H7 (cell line): ENCODE results near the gene MYCL. TPM values are rescaled to one million over a fixed set of nuclear protein-coding genes. Genes with fewer than 3 reads are reported as not detected.
"Not testable (repeated sequence)": the region's sequence is repeated elsewhere in the genome, so short reads cannot be mapped to it uniquely, and the experiment has no call there.

ENCODE experiments used
- DNase-seq: peaks from one replicate; pipeline ENCODE4 v3.0.0; 2012
- H3K27me3 ChIP-seq: 2 replicates; pipeline ENCODE4 v1.6.0; 2011; ENCODE audit warnings: mild to moderate bottlenecking, low read length; ENCODE audit not compliant: control insufficient read depth, insufficient read depth
- H3K36me3 ChIP-seq: replicated peaks from 2 replicates; pipeline ENCODE4 v1.5.1; 2011; ENCODE audit warnings: low read length; ENCODE audit not compliant: control insufficient read depth, insufficient read depth
- H3K4me3 ChIP-seq: 2 replicates; pipeline ENCODE4 v1.5.1; 2011; ENCODE audit warnings: low read depth, mild to moderate bottlenecking, control low read depth, low read length, moderate library complexity; ENCODE audit not compliant: insufficient read depth
- total RNA-seq: library from RNA; depleted of rRNA; stranded (reverse); fragments of >200 nt; shearing (Covaris generic); gene quantifications from 2 replicates; pipeline ENCODE4 v1.2.3, GENCODE V29; 2014

The MYCL gene
- total RNA-seq, 1 experiment from 2014 or later, result 49.0 TPM

DNA sequence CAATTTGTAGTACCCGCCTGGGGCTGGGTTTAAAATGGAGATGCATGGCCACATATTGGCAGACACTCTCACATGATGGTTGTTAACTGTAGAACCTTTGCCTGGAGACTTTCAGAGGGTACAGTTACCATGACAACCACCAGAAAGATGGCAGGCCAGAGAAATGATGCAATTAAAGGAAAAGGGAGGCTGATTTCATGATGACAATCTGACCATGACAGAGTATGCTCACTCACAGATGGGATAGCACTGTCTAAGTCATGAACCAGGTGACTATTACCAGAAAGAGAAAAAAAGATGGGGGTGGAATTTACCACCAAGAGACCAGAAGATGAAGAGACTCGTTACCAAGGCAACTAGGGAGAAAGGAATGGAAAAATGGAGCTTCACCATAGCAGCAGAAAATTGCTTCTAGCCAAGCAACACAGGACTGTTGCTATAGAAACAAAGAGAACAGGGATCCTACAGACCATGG lies 14.9 kb downstream of the MYCL start:
- DNase-seq, result no peak
- no peak overlapping the region for H3K4me3 ChIP-seq
- no peaks in the 10 kb centered on the region for H3K36me3 ChIP-seq
- no peaks in the 10 kb centered on the region for H3K27me3 ChIP-seq

DNA sequence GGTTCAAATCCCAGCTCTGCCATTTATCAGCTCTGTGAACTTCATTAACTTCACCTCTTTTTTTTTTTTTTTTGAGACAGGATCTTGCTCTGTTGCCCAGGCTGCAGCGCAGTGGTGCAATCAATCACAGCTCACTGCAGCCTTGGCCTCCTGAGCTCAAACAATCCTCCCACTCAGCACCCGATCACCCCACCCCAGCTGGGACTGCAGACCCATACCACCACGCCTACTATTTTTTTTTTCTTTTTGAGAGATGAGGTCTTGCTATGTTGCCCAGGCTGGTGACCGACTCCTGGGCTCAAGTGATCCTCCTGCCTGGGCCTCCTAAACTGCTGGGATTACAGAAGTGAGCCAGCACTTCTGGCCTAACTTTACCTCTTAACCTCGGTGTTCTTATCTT lies 16.2 kb downstream of the MYCL start:
- no peak overlapping the region for H3K4me3 ChIP-seq
- no peaks in the 10 kb centered on the region for H3K27me3 ChIP-seq
- no peaks in the 10 kb centered on the region for H3K36me3 ChIP-seq
- DNase-seq, result no peak

DNA sequence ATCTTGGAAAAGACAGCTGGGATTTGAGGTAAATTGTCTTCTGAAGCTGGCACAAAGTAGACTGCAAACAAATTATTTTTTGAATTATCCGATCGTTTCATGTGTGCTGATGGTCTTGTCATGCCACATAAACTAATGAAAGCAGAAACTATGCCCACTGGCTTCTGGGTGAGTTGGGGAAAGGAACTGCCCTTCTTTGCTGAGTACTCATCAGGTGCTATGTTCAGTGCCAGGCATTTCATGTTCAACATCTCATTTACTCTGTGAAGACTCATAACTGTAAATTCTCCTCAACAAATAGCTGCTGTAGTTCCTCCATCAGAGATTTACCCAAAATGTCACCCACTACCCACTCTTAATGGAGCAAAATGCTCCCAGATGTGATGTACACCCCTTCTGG lies 19.6 kb downstream of the MYCL start:
- no peaks in the 10 kb centered on the region for H3K27me3 ChIP-seq
- no peaks in the 10 kb centered on the region for H3K36me3 ChIP-seq
- H3K4me3 ChIP-seq, result peak overlapping the region; percentile 98
- no peak for DNase-seq

DNA sequence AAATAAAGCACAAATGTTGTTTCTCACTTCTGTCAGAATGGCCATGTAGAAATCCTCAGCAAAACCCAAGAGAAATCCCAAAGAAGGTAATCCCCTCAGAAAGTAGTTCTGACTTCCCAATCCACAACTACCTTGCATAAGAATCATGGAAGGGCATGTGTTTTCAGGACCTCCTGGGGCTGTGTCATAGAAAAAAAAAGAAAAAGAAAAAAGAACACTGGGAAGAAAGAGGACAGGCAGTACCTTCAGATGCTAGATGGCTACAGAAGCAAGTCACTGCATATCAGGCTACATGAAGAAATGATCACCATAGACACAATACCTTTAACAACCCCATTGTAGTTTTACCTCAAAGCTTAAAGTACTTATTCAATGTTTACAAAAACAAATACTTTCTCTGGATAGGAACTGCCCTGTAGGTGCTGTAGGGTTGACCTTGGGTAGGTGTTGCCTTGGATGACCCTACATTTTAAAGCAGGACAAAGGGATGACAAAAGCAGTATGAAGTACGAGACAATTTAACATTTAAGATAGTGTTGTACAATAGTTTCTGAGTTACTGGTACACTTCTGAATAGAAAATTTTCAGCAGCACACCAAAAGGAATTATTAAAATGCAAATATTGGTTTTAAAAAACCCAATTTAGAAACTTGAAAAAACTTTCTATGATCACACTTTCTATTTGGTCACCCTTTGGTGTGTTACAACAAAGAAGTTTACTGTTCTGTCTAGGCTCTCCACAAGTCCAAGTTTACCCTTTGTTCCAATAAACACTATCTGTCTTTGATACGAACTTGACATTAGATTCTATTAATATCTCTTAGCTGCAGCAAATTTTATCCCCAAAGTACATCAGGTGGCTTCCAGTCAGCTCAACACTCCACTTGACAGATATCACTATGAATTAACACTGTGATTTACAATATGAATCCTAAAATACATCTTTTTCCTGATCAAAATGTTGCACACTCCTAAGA lies 23.4 kb downstream of the MYCL start:
- Histone ChIP-seq H3K27me3 (no peaks in the 10 kb centered on the region), H3K36me3 (no peaks in the 10 kb centered on the region), H3K4me3 (no peak overlapping the region)
- peak; percentile 44 for DNase-seq

DNA sequence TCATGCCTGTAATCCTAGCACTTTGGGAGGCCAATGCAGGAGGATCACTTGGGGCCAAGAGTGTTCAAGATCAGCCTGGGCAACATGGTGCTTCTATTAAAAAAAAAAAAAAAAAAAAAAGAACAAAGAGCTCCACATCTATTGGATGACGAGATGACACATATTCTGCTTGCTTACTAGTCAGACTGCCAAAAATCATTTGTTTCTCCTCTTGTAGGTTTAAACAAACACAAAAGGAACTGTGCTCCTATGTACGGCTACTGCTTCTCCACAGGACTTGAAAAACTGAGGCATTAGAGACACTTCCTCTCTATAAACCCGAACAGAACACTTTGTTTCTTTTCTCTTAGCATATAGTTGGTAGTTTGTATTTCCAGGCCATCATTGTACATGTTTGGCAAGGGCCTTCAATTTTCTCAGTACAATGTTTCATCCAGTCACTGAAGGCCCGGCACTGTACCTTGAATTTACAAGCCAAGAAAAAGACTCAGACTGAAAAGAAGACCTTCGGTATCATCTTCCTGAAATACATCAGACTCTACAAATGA lies 24.4 kb downstream of the MYCL start:
- Histone ChIP-seq H3K36me3 (no peaks in the 10 kb centered on the region), H3K4me3 (no peak overlapping the region), H3K27me3 (no peaks in the 10 kb centered on the region)
- DNase-seq, result no peak

DNA sequence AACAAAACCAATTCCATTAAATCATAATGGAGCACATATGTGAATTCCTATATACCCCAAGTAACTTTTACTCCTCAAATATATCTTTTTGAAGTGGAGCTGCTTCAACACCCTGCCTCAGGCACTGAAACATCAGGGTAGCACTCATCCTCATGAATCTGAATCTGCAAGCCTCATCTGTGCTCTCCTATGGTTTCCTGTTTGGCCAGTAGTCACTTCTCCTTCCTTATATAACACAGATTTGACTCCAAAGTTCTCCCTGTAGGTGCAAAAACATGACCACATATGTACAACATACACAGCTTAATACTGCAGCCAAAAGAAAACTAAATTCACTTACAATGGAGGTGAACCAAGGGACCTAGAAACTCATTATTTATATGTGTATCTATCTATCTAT lies 25.6 kb downstream of the MYCL start:
- Histone ChIP-seq H3K27me3 (no peaks in the 10 kb centered on the region), H3K4me3 (no peak overlapping the region), H3K36me3 (no peaks in the 10 kb centered on the region)
- no peak for DNase-seq

DNA sequence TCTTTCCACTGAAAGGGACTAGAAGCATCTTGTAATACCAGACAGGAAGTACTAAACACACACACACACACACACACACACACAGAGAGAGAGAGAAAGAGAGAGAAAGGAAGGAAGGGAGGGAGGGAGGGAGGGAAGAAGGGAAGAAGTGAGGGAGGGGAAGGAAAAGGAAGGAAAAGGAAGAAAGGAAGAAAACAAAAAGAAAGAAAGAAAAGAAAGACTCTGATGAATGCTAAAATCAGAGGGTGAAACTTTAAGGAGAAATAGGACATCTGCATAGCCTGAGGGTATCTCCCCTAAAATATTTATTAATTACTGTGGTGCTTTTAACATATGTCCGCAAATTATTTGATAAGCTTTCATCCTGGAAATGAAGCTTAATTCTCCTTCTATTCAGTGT lies 29.0 kb downstream of the MYCL start:
- Histone ChIP-seq H3K36me3 (no peaks in the 10 kb centered on the region; the same call in 1 of the 2 replicates), H3K4me3 (no peak overlapping the region), H3K27me3 (no peaks in the 10 kb centered on the region)
- DNase-seq, result no peak

DNA sequence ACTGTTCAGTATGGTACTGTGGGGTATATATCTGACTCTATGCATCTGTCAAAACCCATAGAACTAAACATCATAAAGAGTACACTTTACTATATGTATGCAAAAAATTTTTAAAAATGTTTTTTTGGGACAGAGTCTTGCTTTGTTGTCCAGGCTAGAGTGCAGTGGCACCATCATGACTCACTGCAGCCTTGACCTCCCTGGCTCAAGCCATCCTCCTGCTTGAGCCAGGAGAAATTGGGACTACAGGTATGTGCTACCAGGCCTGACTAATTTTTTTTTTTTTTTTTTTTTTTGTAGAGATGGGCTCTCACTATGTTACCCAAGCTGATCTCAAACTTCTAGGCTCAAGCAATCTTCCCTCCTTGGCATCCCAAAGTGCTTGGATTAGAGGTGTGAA lies 29.9 kb downstream of the MYCL start:
- Histone ChIP-seq H3K36me3 (no peaks in the 10 kb centered on the region; the same call in 1 of the 2 replicates), H3K4me3 (no peak overlapping the region), H3K27me3 (no peaks in the 10 kb centered on the region)
- no peak for DNase-seq

DNA sequence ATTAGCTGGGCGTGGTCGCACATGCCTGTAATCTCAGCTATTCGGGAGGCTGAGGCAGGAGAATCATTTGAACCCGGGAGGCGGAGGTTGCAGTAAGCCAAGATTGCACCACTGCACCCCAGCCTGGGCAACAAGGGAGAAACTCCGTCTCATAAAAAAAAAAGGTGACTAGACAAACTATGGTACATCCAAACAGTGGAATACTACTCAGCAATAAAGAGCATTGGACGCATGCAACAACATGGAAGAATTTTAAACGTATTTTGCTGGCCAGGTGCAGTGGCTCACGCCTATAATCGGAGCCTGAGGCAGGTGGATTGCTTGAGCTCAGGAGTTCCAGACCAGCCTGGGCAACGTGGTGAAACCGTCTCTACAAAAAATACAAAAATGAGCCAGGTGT lies 30.7 kb downstream of the MYCL start:
- H3K4me3 ChIP-seq, H3K27me3 ChIP-seq, DNase-seq, H3K36me3 ChIP-seq: not testable (repeated sequence)

DNA sequence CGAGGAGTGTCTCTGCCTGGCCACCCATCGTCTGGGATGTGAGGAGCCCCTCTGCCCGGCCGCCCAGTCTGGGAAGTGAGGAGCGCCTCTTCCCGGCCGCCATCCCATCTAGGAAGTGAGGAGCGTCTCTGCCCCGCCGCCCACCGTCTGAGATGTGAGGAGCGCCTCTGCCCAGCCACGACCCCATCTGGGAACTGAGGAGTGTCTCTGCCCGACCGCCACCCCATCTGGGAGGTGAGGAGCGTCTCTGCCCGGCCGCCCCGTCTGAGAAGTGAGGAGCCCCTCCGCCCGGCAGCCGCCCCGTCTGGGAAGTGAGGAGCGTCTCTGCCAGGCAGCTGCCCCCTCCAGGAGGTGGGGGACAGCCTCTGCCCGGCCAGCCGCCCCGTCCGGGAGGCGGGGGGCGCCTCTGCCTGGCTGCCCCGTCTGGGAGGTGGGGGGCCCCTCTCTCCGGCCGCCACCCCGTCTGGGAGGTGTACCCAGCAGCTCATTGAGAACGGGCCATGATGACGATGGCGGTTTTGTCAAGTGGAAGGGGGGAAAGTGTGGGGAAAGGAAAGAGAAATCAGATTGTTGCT lies 32.1 kb downstream of the MYCL start:
- not testable (repeated sequence) for H3K36me3 ChIP-seq, DNase-seq, H3K27me3 ChIP-seq, H3K4me3 ChIP-seq

- no peak for DNase-seq
- H3K4me3 ChIP-seq, result no peak overlapping the region
- no peaks in the 10 kb centered on the region; the same call in 1 of the 2 replicates for H3K36me3 ChIP-seq
- no peaks in the 10 kb centered on the region for H3K27me3 ChIP-seq
Measured at GRCh38 chr1:39866767-39867166, 35.0 kb downstream of the MYCL start.

GRCh38 chr1:39865762-39866161 lies 36.0 kb downstream of the MYCL start:
- H3K4me3 ChIP-seq, result no peak overlapping the region
- DNase-seq, result no peak
- H3K36me3 ChIP-seq, result no peaks in the 10 kb centered on the region; the same call in 1 of the 2 replicates
- no peaks in the 10 kb centered on the region for H3K27me3 ChIP-seq

- no peak for DNase-seq
- Histone ChIP-seq H3K4me3 (no peak overlapping the region), H3K27me3 (no peaks in the 10 kb centered on the region), H3K36me3 (no peaks in the 10 kb centered on the region; the same call in 1 of the 2 replicates)
Measured at GRCh38 chr1:39863177-39863576, 38.5 kb downstream of the MYCL start.

GRCh38 chr1:39861003-39861402 lies 40.7 kb downstream of the MYCL start:
- H3K36me3 ChIP-seq, result no peaks in the 10 kb centered on the region; the same call in 1 of the 2 replicates
- H3K4me3 ChIP-seq, result no peak overlapping the region
- no peaks in the 10 kb centered on the region for H3K27me3 ChIP-seq
- no peak for DNase-seq
